ENCODE measurements around the gene AP3S2. TPM values are rescaled to one million over a fixed set of nuclear protein-coding genes. Genes with fewer than 3 reads are reported as not detected.
A peak's percentile ranks its signal among the peaks of the same experiment; 100 is the strongest.

Gene AP3S2
- total RNA-seq, 4 donors from 2014 or later = 15.5 to 70.4 (median 28.4) TPM

- H3K4me3 ChIP-seq = no peak overlapping the region
- H3K9me3 ChIP-seq = no peaks in the 10 kb centered on the region
- no peaks in the 10 kb centered on the region for H3K27me3 ChIP-seq
- H3K4me1 ChIP-seq = peaks cover 50% of the 10 kb centered on the region
- TF ChIP-seq CTCF (IDR thresholded peaks at IDR 0.05) = no peak
- no peak for TF ChIP-seq EP300 (IDR thresholded peaks at IDR 0.05)
- TF ChIP-seq POLR2AphosphoS5 (IDR thresholded peaks at IDR 0.05) = no peak
- TF ChIP-seq POLR2A (IDR thresholded peaks at IDR 0.05) = no peak
- WGBS = 51% methylated on average over 13 of the region's 15 CpGs
- DNase-seq (ENCODE audit: low spot score in 2 of 2) = no peak
- peaks cover 8% of the 10 kb centered on the region for H3K36me3 ChIP-seq
- H3K27ac ChIP-seq = peak overlapping the region; percentile 71
These were observed 111.7 kb downstream of the AP3S2 start for GRCh38 chr15:89781891-89782618.

- H3K27me3 ChIP-seq = no peaks in the 10 kb centered on the region
- no peaks in the 10 kb centered on the region for H3K9me3 ChIP-seq
- WGBS = 56% methylated on average over 2 of the region's 6 CpGs
- no peak overlapping the region for H3K4me3 ChIP-seq
- peaks cover 60% of the 10 kb centered on the region for H3K4me1 ChIP-seq
- peak overlapping the region; percentile 71 for H3K27ac ChIP-seq
- H3K36me3 ChIP-seq = peaks cover 8% of the 10 kb centered on the region
- no peak for DNase-seq (ENCODE audit: low spot score in 2 of 2)
- TF ChIP-seq POLR2A (IDR thresholded peaks at IDR 0.05) = no peak
- no peak for TF ChIP-seq EP300 (IDR thresholded peaks at IDR 0.05)
- TF ChIP-seq CTCF (IDR thresholded peaks at IDR 0.05) = no peak
- TF ChIP-seq POLR2AphosphoS5 (IDR thresholded peaks at IDR 0.05) = no peak
These were observed 112.7 kb downstream of the AP3S2 start for GRCh38 chr15:89781055-89781454.

GRCh38 chr15:89780601-89781000 lies 113.2 kb downstream of the AP3S2 start:
- H3K9me3 ChIP-seq = no peaks in the 10 kb centered on the region
- H3K27me3 ChIP-seq = no peaks in the 10 kb centered on the region
- H3K36me3 ChIP-seq = peaks cover 8% of the 10 kb centered on the region
- TF ChIP-seq CTCF (IDR thresholded peaks at IDR 0.05) (no peak), POLR2AphosphoS5 (IDR thresholded peaks at IDR 0.05) (no peak), POLR2A (IDR thresholded peaks at IDR 0.05) (no peak), EP300 (IDR thresholded peaks at IDR 0.05) (no peak)
- no peak for DNase-seq (ENCODE audit: low spot score in 2 of 2)
- peak overlapping the region; percentile 71 for H3K27ac ChIP-seq
- H3K4me1 ChIP-seq = peaks cover 64% of the 10 kb centered on the region
- no peak overlapping the region for H3K4me3 ChIP-seq
- WGBS = 45% methylated on average over 6 of the region's 6 CpGs

Other genes starting within 250 kb of the AP3S2 start
- gene KIF7, start 238.5 kb downstream of the AP3S2 start, total RNA-seq = 1 to 10 TPM in 3 of 4 donors, under 1 TPM in 1; 0.79 to 1.9 (median 1.8) TPM
- gene PLIN1, start 214.6 kb downstream of the AP3S2 start, total RNA-seq = 10 to 100 TPM; 17.7 to 52.4 (median 35.9) TPM
- 10 to 100 TPM in 2 of 4 donors, 1 to 10 TPM in 2; 7.9 to 16.9 (median 10.6) TPM for gene PEX11A, start 203.2 kb downstream of the AP3S2 start, total RNA-seq
- under 1 TPM in 1 of 4 donors, not detected in 3; 0.31 TPM for gene WDR93, start 203.2 kb downstream of the AP3S2 start, total RNA-seq
- 1 to 10 TPM in 2 of 4 donors, under 1 TPM in 2; 0.49 to 1.9 (median 0.89) TPM for gene MESP1, start 142.7 kb downstream of the AP3S2 start, total RNA-seq
- 1 to 10 TPM in 1 of 4 donors, not detected in 3; 1.1 TPM for gene MESP2, start 117.7 kb downstream of the AP3S2 start, total RNA-seq
- gene ANPEP, start 79.1 kb downstream of the AP3S2 start, total RNA-seq = 10 to 100 TPM; 14.2 to 25.1 (median 19.0) TPM
- 10 to 100 TPM; 12.0 to 24.8 (median 16.6) TPM for gene ARPIN, start 19.0 kb upstream of the AP3S2 start, total RNA-seq
- 10 to 100 TPM; 19.2 to 32.1 (median 25.0) TPM for gene ZNF710, start 107.3 kb upstream of the AP3S2 start, total RNA-seq
- gene IDH2, start 208.5 kb upstream of the AP3S2 start, total RNA-seq = 100 to 1,000 TPM in 1 of 4 donors, 10 to 100 TPM in 3; 68.6 to 126 (median 76.7) TPM

All from suprapubic skin (tissue), 4 donors.